Measurements from ENCODE around the gene FAM193A. TPM values are rescaled to one million over a fixed set of nuclear protein-coding genes. Genes with fewer than 3 reads are reported as not detected.
"Not testable (repeated sequence)": the region's sequence is repeated elsewhere in the genome, so short reads cannot be mapped to it uniquely, and the experiment has no call there.

Gene FAM193A
- total RNA-seq, 4 donors from 2014 or later = 27.7 to 40.4 (median 31.1) TPM

GRCh38 chr4:2626231-2626630, 89.8 kb downstream of the FAM193A start:
- TF ChIP-seq EP300 (IDR thresholded peaks at IDR 0.05; ENCODE audit: low read depth) = no peak
- no peak for TF ChIP-seq POLR2AphosphoS5 (IDR thresholded peaks at IDR 0.05)
- no peak for TF ChIP-seq POLR2A (IDR thresholded peaks at IDR 0.05)
- TF ChIP-seq CTCF (IDR thresholded peaks at IDR 0.05) = no peak
- Histone ChIP-seq H3K4me1 (peaks cover 0 to 4% (median 0%) of the 10 kb centered on the region in 4 donors), H3K27ac (no peak overlapping the region), H3K36me3 (peaks cover 0 to 33% (median 14%) of the 10 kb centered on the region in 4 donors), H3K27me3 (no peaks in the 10 kb centered on the region), H3K9me3 (no peaks in the 10 kb centered on the region), H3K4me3 (no peak overlapping the region)
- 91% methylated on average over 10 of the region's 10 CpGs; no CpG with 5 or more reads in 1 of the 2 donors for WGBS, 2 donors (ENCODE audit: low coverage in 1 of 2)
- in situ Hi-C loops (cut with MboI; ENCODE audit: low pct_ligation_motif_present in 1 of 4, low pct_unique_long_range_greater_than_20kb in 1 of 4, low sequenced_read_pairs in 3 of 4) = no loop called here
- DNase-seq = no peak
- intact Hi-C loops (cut with DNase I; ENCODE audit: low total_unique reads) = no loop called here

- no peak for DNase-seq
- in situ Hi-C loops (cut with MboI; ENCODE audit: low pct_ligation_motif_present in 1 of 4, low pct_unique_long_range_greater_than_20kb in 1 of 4, low sequenced_read_pairs in 3 of 4) = no loop called here
- Histone ChIP-seq H3K27ac (no peak overlapping the region), H3K4me3 (no peak overlapping the region), H3K9me3 (no peaks in the 10 kb centered on the region), H3K36me3 (peaks cover 0 to 49% (median 15%) of the 10 kb centered on the region in 4 donors), H3K27me3 (no peaks in the 10 kb centered on the region), H3K4me1 (no peaks in the 10 kb centered on the region)
- intact Hi-C loops (cut with DNase I; ENCODE audit: low total_unique reads) = no loop called here
- 85 to 88% methylated on average over 5 to 24 of the region's 24 CpGs for WGBS, 2 donors (ENCODE audit: low coverage in 1 of 2)
- TF ChIP-seq POLR2A (IDR thresholded peaks at IDR 0.05) = no peak
- TF ChIP-seq CTCF (IDR thresholded peaks at IDR 0.05) = no peak
- no peak for TF ChIP-seq POLR2AphosphoS5 (IDR thresholded peaks at IDR 0.05)
- TF ChIP-seq EP300 (IDR thresholded peaks at IDR 0.05; ENCODE audit: low read depth) = no peak
Measured at GRCh38 chr4:2630556-2631273, 94.3 kb downstream of the FAM193A start.

GRCh38 chr4:2634014-2634413, 97.6 kb downstream of the FAM193A start:
- no peak for TF ChIP-seq CTCF (IDR thresholded peaks at IDR 0.05)
- TF ChIP-seq POLR2A (IDR thresholded peaks at IDR 0.05) = no peak
- no peak for TF ChIP-seq POLR2AphosphoS5 (IDR thresholded peaks at IDR 0.05)
- no peak for TF ChIP-seq EP300 (IDR thresholded peaks at IDR 0.05; ENCODE audit: low read depth)
- intact Hi-C loops (cut with DNase I; ENCODE audit: low total_unique reads) = loop anchor here (2.0 kb wide), 1 partner anchor 55 kb away; no protein-coding TSS in a partner anchor
- peaks cover 0 to 38% (median 6%) of the 10 kb centered on the region in 4 donors for H3K36me3 ChIP-seq

GRCh38 chr4:2636331-2636730, 99.9 kb downstream of the FAM193A start:
- no peak for DNase-seq
- WGBS, 2 donors (ENCODE audit: low coverage in 1 of 2) = 80% methylated on average over 6 of the region's 6 CpGs; no CpG with 5 or more reads in 1 of the 2 donors
- Histone ChIP-seq H3K9me3 (no peaks in the 10 kb centered on the region), H3K27ac (no peak overlapping the region), H3K4me1 (no peaks in the 10 kb centered on the region), H3K36me3 (peaks cover 0 to 30% (median 11%) of the 10 kb centered on the region in 4 donors), H3K4me3 (no peak overlapping the region), H3K27me3 (no peaks in the 10 kb centered on the region)
- in situ Hi-C loops (cut with MboI; ENCODE audit: low pct_ligation_motif_present in 1 of 4, low pct_unique_long_range_greater_than_20kb in 1 of 4, low sequenced_read_pairs in 3 of 4) = no loop called here
- no peak for TF ChIP-seq POLR2A (IDR thresholded peaks at IDR 0.05)
- no peak for TF ChIP-seq CTCF (IDR thresholded peaks at IDR 0.05)
- no peak for TF ChIP-seq POLR2AphosphoS5 (IDR thresholded peaks at IDR 0.05)
- TF ChIP-seq EP300 (IDR thresholded peaks at IDR 0.05; ENCODE audit: low read depth) = no peak
- intact Hi-C loops (cut with DNase I; ENCODE audit: low total_unique reads) = no loop called here

More at GRCh38 chr4:2634014-2634413, 97.6 kb downstream of the FAM193A start:
- no peak overlapping the region for H3K4me3 ChIP-seq
- no peak for DNase-seq
- no peaks in the 10 kb centered on the region for H3K27me3 ChIP-seq
- in situ Hi-C loops (cut with MboI; ENCODE audit: low pct_ligation_motif_present in 1 of 4, low pct_unique_long_range_greater_than_20kb in 1 of 4, low sequenced_read_pairs in 3 of 4) = no loop called here
- H3K4me1 ChIP-seq = no peaks in the 10 kb centered on the region
- H3K27ac ChIP-seq = no peak overlapping the region
- no peaks in the 10 kb centered on the region for H3K9me3 ChIP-seq
- 94 to 100% methylated on average over 3 to 5 of the region's 5 CpGs for WGBS, 2 donors (ENCODE audit: low coverage in 1 of 2)

GRCh38 chr4:2636994-2637393, 100.5 kb downstream of the FAM193A start:
- 98 to 100% methylated on average over 1 to 5 of the region's 5 CpGs for WGBS, 2 donors (ENCODE audit: low coverage in 1 of 2)
- in situ Hi-C loops (cut with MboI; ENCODE audit: low pct_ligation_motif_present in 1 of 4, low pct_unique_long_range_greater_than_20kb in 1 of 4, low sequenced_read_pairs in 3 of 4); intact Hi-C loops (cut with DNase I; ENCODE audit: low total_unique reads); H3K4me3 ChIP-seq; H3K4me1 ChIP-seq; H3K9me3 ChIP-seq; H3K27me3 ChIP-seq; DNase-seq; H3K27ac ChIP-seq: not testable (repeated sequence)
- H3K36me3 ChIP-seq = peaks cover 0 to 25% (median 12%) of the 10 kb centered on the region in 4 donors

Measured in transverse colon (tissue), 4 donors.